HG03575 (cell line): Measurements from ENCODE around the gene ZRSR2.
A peak's percentile ranks its signal among the peaks of the same experiment; 100 is the strongest.
"Not testable (repeated sequence)": the region's sequence is repeated elsewhere in the genome, so short reads cannot be mapped to it uniquely, and the experiment has no call there.

Source experiments
- ATAC-seq: cut with Tn5 transposase; IDR thresholded peaks from one replicate; pipeline ENCODE4 v1.9.1; 2021; ENCODE audit not compliant: unreplicated experiment, insufficient number of reproducible peaks, low FRiP score; ENCODE audit errors: extremely low read depth

The ZRSR2 gene

DNA sequence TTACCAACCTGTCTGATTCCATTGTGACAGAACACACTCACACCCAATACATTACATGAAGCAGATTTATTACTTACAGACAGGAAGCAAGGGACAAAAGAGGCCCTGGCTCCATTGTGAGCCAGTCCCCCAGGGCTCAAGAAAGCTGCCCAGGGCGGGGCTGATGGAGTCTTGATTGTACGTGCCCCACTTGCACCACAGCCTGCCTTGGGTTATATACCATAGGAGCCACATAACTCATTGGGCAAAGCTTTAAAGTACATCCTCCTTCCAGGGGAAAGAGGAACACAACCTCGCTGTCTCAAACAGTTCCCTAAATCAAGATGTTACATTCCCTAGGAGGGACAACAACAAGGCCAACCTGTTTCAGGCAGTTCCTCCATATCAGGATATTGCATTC is 3.4 kb upstream of the ZRSR2 start:
- no peak for ATAC-seq

DNA sequence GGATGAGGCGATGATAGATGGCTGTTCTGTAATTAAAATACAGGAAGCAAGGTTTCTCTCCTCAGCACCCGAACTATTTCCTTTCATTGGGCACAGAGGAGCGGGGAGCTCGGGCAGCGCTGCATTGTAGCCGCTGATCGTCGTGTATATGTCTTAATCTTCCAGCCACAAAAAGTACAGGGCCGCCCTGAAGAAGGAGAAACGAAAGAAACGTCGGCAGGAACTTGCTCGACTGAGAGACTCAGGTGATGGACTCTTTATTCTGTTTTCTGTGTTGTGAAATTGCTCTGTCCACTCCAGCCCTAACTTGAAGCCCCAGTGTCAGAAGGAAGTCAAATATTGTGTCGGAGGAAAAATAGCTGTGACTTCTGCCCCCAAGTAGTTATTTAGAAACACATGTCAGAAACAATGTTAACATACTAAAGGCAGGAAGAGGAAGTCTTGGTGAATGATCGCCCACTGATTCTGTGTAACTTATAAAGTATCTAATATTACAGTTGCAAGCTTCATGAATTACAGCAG is 546 bp downstream of the ZRSR2 start:
- peak; percentile 15 for ATAC-seq

DNA sequence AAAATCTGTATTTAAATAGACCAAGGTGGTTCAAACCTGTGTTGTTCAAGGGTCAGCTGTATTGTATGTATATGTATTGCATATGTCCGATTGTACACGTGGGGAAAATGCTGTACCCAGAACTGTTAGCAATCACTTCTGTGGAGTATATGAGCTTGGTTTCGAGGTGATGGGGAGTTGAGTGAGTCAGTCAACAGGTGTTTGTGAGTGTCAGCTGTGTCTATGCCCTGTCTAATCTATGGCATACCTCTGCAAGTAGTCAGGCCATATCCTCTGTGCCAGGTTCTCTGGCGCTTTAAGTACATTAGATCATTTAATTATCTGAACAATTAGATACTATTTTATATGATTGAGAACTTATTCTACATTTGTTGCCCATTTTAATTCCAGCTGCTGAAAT is 7.4 kb downstream of the ZRSR2 start:
- no peak for ATAC-seq

DNA sequence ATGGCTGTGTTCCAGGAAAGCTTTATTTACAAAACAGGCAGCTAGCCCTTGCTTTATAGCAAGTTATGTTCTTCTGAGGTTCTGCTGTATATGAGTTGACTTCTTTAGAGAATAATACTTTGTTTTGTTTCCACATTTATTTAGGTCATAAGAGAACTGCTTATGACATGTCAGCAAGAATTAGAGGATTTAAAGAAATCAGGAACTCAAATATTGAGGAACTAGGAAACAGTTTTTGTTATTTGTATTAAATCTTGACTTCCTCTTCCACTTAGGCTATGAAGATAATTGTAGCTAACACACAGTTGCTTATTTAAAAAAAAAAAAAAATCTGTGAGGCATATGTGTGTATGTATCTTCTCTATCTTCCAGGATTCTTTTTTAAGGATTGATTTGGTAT is 14.3 kb downstream of the ZRSR2 start:
- ATAC-seq, result no peak

DNA sequence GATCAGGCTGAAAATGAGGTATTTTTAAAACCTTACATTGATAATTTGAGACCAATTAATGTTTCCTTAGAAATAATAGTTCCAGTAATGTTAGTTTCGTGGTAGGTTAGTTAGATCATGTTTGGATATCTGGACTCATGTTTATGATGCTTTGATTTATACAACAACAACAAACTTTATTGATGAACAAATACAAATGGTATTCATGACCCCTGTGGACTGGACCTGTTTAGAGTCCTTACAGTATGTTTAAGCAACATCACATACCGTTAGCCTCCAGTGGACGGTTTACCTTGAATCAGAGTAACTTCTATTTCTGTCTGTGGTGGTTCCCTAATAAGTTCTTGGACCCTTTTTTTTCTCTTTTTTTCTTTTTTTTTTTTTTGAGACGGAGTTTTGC is 18.0 kb downstream of the ZRSR2 start:
- no peak for ATAC-seq

DNA sequence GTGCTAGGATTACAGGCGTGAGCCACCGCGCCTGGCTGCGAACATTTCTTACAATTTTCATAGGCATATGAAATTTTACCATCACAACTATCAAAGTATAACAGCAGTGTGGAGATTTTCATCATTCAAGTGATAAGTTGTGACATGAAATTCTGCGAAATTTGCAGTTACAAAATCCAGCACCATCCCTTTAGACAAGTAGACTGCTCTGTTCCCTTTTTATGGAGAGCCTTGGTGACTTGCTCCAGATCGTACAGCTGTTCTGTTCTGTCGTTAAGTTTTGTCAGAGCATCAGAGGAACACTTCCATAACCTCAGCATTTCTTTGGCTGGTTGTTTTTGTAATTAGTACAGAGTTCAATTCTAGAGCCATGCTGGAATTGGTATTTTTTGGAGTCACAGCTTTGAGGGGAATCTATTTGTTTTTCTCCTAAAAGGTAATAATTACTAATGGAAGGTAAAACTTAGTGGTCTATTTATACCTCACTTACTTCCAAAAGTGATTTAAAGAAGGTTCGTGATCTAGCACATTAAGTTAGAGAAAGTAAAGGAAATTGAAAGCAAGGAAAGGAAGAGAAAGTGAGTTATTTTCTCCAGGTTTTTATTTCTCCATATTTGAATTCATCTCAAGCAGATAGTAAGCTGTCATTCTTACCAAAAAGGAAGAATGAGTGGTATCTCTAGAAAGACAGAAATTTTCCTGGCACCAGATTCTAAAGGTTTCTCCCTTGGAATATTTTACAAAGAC is 22.1 kb downstream of the ZRSR2 start:
- ATAC-seq, result no peak

DNA sequence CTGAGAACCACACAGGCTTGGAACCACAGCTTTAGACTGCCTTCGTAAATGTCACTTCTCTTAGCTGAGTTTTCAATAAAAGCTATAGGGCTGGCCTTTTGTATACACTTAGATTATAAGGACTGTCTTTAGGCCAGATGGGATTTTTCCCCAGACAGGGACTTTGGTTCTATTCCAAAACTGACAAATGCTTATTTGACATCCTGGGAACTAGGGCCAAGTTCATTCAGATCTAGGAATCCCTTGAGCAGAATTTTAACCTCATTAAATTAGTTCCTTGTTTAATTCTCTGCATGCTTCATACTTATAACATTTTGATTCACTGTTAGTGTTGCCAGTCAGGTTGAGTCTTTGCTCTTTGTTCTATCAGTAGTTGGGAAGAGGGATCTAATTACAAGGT is 23.1 kb downstream of the ZRSR2 start:
- ATAC-seq, result no peak

DNA sequence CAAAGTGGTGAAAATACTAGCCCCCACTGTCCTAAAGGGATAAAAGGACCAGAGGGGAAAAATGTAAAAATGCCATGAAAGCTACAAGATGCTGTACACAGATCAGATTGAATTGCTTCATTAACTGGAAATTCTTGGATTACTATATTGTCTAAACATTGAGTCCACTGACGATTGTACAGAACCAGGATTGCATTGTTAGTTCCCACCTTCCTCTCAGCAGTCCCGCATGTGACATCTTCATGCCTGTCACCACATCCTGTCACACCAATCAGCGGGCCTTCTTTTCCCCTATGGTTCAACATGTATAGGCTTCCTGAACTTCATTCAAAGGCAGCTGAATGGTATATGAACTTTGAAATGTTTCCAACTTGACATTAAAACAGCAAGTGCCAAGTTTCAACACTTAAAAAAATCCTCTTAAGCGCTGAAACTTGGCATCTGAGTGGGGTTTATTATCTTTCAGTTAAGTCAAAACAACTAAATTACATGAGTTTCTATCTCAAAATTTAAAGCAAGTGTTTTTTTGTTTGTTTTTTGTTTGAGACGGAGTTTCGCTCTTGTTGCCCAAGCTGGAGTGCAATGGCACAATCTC is 24.6 kb downstream of the ZRSR2 start:
- no peak for ATAC-seq

DNA sequence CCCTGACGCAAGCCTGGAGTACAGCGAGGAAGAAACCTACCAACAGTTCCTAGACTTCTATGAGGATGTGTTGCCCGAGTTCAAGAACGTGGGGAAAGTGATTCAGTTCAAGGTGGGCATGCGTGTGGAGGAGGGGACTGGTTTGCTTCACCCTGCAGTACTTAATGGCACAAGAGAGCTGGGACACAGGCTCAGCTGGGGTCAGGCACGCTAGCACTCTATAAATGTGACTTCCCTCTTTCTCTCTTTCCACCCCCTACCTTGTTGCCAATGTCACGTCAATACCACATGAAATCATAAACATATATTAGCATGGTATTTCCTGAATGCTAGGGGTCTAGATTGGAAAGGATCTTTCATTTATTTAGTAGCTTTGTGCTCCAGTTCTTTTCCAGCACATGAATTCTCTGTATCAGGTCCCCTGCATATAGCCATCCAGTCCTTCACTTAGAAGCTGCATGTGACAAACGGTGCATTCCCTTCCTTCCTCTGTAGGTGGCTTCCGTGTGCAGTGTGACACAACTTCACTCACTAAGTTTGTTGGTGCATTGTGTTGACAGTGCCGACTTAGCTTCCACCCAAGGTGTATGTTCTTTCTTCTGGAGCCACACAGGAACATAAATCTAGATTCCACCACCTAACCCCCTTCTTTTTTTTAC is 25.6 kb downstream of the ZRSR2 start:
- no peak for ATAC-seq

DNA sequence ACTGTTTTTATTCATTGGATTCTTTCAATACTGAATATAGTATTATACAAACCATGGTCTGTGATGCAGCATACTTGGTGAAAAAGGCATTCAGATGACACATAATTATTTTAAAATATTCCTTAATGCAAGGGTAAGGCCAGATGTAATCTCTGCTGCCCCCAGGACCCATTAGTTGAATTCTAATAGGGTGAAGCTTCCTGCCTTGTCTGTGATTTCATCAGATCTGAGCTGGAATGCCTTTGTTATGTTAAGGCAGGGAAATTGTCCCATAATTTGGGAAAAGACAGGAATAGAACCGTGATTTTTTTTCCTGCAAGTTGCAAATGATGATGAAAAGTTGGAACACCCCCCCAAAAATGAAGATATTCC is 26.1 kb downstream of the ZRSR2 start:
- ATAC-seq, result no peak

DNA sequence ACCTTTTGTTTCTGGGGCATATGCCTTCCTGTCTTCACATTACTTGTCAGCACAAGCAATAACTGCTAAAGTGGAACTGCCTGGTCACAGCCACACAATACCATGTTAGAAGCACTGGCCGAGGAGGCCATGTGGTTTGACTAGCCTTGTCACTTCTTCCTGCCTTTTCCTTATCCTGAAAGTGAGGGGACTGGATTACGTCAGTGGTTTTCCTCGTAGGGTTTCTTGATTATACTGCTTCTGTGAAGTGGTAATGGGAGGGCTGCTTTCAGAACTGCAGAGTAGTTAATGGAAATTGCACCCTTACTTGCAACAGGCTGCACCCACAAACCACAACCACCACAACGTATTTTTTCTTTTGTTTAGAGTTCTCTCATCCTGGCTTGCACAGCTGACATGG is 26.6 kb downstream of the ZRSR2 start:
- no peak for ATAC-seq

DNA sequence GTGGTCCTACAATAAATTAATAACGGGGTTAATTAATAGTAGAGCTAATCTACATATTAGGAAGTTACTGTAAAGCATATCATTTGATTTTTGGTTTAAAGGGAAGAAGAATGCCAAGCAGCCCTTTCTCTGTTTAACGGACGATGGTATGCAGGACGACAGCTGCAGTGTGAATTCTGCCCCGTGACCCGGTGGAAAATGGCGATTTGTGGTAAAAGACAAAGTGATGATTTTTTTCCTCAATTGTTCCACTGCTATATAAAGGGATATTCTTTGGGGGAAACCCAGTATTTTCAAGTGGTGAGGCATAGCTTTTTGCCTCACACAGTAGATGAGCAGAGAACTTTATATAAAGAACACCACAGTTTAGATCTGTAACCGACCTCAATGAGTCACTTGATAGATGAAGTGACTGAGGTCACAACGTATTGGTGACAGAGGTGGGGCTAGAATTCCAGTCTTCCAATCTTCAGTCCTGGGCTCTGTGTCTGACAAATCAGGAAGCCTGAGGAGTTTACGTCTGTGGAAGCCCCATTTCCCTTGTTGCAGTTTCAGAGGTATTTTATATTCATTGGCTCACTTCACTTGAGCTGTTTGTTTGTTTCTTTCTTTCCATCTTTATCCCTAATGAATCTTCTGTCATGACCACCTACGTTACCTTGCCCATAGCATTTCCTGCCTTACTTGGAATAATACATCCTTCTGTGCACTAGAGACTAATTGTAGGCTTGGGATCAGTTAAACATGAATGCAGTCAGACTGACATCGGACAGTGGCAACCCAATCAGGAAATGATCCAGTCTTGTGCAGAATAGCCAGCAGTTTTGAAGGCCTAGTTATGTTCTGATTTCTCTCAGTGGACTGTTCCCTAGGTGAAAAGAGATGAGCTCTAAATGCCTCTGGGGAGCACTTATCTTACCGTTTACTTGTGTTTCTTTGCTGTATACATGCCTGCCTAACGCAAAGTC is 30.1 kb downstream of the ZRSR2 start:
- no peak for ATAC-seq

DNA sequence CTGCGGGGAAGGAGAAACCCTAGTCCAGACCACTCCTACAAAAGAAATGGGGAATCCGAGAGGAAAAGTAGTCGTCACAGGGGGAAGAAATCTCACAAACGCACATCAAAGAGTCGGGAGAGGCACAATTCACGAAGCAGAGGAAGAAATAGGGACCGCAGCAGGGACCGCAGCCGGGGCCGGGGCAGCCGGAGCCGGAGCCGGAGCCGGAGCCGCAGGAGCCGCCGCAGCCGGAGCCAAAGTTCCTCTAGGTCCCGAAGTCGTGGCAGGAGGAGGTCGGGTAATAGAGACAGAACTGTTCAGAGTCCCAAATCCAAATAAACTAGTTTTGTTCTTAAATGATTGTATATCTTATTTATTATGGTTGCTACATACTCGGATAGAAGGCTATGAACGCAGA is 32.6 kb downstream of the ZRSR2 start:
- no peak for ATAC-seq

DNA sequence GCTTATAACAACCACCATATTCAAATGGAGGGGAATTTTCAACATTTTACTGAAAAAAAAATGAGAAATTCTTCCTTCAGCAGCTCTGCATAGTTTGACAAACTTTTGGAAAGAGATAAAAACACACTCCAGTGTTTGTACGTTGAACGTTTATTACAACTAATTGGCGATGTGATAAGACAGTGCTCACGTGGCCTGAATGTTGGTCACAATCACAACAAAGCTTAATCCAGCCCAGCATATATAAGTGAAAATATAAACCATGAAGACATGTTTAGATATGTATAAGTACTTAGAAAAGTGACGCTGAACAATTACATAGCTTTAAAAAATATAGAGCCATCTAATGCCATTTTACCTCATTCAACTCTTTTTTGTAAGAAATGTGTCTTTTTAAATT is 35.7 kb downstream of the ZRSR2 start:
- ATAC-seq, result no peak

DNA sequence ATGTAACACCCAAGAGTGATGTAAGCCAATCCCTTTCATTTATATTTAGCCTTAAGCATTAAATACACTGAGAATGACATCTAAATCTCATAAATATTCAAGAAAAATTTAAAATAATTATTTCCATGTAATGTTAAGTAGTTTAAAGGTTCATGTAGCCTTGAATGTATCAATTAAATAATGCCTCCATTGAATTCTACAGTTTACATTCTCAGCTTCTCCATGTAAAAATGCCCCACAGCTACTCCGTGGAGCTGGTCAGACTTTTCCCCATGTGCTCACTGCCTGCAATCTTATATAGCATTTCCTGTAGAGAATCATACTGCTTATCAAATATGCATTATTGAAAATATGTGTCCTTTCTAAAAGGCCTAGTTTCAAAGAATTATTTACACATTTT is 38.9 kb downstream of the ZRSR2 start:
- no peak for ATAC-seq

DNA sequence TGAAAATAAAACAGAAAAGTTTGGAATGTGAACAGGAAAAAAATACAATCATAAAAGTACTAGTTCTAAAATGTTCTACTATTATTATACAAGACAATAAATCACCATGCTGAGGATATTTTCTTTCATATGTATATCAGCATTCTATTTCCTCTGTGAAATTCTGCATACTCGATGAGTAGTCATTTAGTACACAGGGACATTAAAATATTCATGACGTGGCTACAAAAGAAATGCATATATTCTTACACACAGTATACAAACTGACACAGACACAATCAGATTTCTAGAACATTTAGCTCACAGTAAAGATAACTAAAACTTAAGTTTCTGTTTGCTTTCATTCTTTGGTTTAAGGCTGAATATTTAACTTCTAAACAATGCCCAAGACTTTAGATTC is 41.1 kb downstream of the ZRSR2 start:
- not testable (repeated sequence) for ATAC-seq

DNA sequence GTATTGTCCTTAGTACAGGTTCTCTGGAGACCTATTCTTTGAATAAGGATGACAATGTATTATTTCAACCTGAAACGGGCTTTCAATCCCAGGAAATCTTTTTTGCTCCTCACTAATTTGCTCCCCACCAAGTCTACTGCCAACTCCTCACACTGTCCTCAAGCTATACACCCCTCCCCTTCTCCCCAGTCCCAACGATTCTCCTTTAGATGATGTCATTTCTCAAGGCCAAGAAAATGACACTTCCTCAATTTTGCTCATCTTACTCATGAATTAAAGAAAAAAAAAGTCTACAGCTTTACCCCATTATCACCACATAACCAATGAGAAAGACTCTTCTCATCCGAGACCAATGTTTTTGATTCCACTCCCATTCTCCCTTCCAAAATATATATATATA is 43.8 kb downstream of the ZRSR2 start:
- ATAC-seq, result no peak

DNA sequence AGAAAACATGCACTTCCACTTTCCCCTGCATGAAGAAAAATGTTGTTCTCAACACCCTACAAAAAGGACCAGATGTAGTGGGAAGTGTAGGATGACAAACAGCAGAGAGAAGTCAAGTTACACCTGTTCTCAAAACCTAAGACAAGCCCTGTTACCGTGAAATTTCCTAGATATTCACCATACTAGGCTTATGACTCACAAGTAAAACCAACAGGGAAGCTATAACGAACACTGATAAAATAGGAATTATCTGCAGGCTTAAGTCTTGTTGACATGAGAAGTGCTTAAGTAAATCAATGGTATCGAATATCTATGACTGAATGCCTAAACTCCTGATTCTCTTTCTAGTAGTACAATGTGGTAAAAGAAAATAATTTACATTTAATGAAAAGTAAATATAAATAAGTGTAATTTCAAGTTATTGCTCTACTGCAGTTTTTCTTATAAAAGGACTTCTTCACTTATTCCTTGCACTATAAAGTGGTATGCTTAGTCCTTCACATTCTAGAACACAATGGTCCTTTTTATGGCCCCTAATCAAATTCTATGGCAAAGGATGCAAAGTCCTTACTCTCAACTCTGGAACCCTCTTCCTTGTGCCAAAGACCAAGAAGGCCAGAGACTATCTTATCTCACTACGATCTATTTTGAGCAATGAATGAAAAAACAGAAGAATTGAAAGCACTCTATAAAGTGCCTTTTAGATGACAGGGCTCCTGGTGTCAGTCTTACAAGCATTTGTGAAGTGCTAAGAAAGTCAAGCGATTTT is 44.7 kb downstream of the ZRSR2 start:
- no peak for ATAC-seq

DNA sequence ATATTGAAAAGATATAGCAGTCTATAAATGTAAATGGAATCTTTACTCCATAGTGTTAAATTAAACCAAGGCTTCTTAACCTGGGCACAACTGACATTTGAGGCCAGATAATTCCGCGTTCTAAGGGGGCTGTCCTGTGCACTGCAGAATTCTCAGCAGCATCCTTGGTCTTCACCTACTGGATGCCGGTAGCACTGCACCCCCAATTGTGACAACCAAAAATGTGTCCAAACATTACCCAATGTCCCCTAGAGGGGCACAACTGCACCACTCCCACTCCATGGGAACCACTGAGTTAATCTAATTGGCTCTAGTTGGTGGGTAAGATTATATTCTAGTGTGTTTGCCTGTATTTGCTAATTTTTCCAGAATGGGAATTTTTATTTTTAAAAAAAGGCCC is 47.7 kb downstream of the ZRSR2 start:
- ATAC-seq, result no peak
